HCT116 (cell line): ENCODE data around the gene METTL27. TPM values are rescaled to one million over a fixed set of nuclear protein-coding genes. Genes with fewer than 3 reads are reported as not detected.

ENCODE experiments used
- ATAC-seq: fragments of 200-7000 bp; cut with Tn5 transposase; 2 replicates; pipeline ENCODE4 v1.9.1; 2020; ENCODE audit warnings: mild to moderate bottlenecking, moderate library complexity
- BruUV-seq: library from RNA; stranded (reverse); fragments of 400-500 nt; replicated peaks from 2 replicates; lab custom pipeline; 2021; lab: Mats Ljungman, UMichigan
- CTCF ChIA-PET: fragments of 300-600 bp; sonication (Branson Sonifier 250); formaldehyde crosslinking; loops from one replicate; lab custom pipeline; 2021; ENCODE audit warnings: antibody characterized with exemption; lab: Charles Lee
- POLR2A ChIA-PET: fragments of 300-600, 350-600 bp; sonication (Branson Sonifier 250); formaldehyde crosslinking; loops from one replicate; lab custom pipeline; 2021; ENCODE audit warnings: antibody characterized with exemption; lab: Charles Lee
- RAD21 ChIA-PET, 2 experiments: fragments of 300-600 bp; sonication (Branson Sonifier 250); formaldehyde crosslinking; loops; one replicate each; lab custom pipeline; 2023; ENCODE audit warnings: low total read pairs in 2 of 2; ENCODE audit not compliant: uncharacterized antibody in 2 of 2, unreplicated experiment in 2 of 2, low non-redundant PET in 1 of 2; lab: Charles Lee
- DNase-seq: peaks from one replicate; pipeline ENCODE4 v3.0.0-alpha.2; 2010; ENCODE audit warnings: low read depth, low spot score
- H2AFZ ChIP-seq: fragments of 200-600 bp; shearing (Covaris generic), sonication (generic); 2 replicates; pipeline ENCODE4 v1.6.1; 2017; ENCODE audit warnings: low read depth, mixed run types, mixed read lengths, antibody characterized with exemption, low read length; ENCODE audit not compliant: poor library complexity, severe bottlenecking
- H3K27ac ChIP-seq: 2 replicates; pipeline ENCODE4 v1.5.1; 2012; ENCODE audit warnings: low read depth, low read length
- H3K27me3 ChIP-seq: fragments of 200-600 bp; sonication (generic); 2 replicates; pipeline ENCODE4 v1.6.1; 2016; ENCODE audit warnings: mixed run types, low read length, mixed read lengths; ENCODE audit not compliant: insufficient read depth
- H3K36me3 ChIP-seq, 2 experiments: fragments of 200-500 bp in 1 of 2; fragments of 200-600 bp in 1 of 2; sonication (Bioruptor generic) in 1 of 2; sonication (generic) in 1 of 2; 2 replicates each; pipeline versions ENCODE4 v1.5.1 to v1.6.1; 2014 to 2016; ENCODE audit warnings: low read length in 2 of 2, inconsistent platforms in 1 of 2, mixed read lengths in 1 of 2, mixed run types in 1 of 2; ENCODE audit not compliant: insufficient read depth in 2 of 2, control insufficient read depth in 1 of 2
- H3K4me1 ChIP-seq, 2 experiments: fragments of 200-600 bp in 1 of 2; sonication (generic) in 1 of 2; 2 replicates each; pipeline versions ENCODE4 v1.5.1 to v1.6.1; 2012 to 2017; ENCODE audit warnings: low read length in 2 of 2, inconsistent platforms in 1 of 2, mild to moderate bottlenecking in 1 of 2, mixed read lengths in 1 of 2, mixed run types in 1 of 2, moderate library complexity in 1 of 2; ENCODE audit not compliant: insufficient read depth in 2 of 2, control insufficient read depth in 1 of 2
- H3K4me2 ChIP-seq: fragments of 200-600 bp; sonication (generic); 2 replicates; pipeline ENCODE4 v1.6.1; 2017; ENCODE audit warnings: mixed run types, low read length, mixed read lengths
- H3K4me3 ChIP-seq, 2 experiments: fragments of 200-600 bp in 1 of 2; sonication (generic) in 1 of 2; replicated peaks in 1 of 2; 2 replicates each; pipeline ENCODE4 v1.5.1; 2011 to 2016; ENCODE audit warnings: low read length in 2 of 2, control low read depth in 1 of 2, low read depth in 1 of 2, mild to moderate bottlenecking in 1 of 2, mixed read lengths in 1 of 2, mixed run types in 1 of 2
- H3K79me2 ChIP-seq: fragments of 200-600 bp; sonication (generic); 2 replicates; pipeline ENCODE4 v1.6.1; 2017; ENCODE audit warnings: mild to moderate bottlenecking, mixed run types, low read length, moderate library complexity, mixed read lengths; ENCODE audit not compliant: insufficient read depth
- H3K9ac ChIP-seq: fragments of 200-600 bp; sonication (generic); 2 replicates; pipeline ENCODE4 v1.6.1; 2016; ENCODE audit warnings: low read length, mixed read lengths
- H3K9me2 ChIP-seq: fragments of 200-600 bp; sonication (generic), shearing (Covaris generic); 2 replicates; pipeline ENCODE4 v1.6.1; 2017; ENCODE audit warnings: mixed run types, mild to moderate bottlenecking, moderate library complexity; ENCODE audit not compliant: insufficient read depth
- H3K9me3 ChIP-seq, 2 experiments: fragments of 200-500 bp in 1 of 2; fragments of 200-600 bp in 1 of 2; sonication (Bioruptor generic) in 1 of 2; sonication (generic) in 1 of 2; 2 replicates each; pipeline ENCODE4 v1.6.1; 2014 to 2017; ENCODE audit warnings: low read length in 2 of 2, mixed read lengths in 2 of 2, inconsistent platforms in 1 of 2, low read depth in 1 of 2, mild to moderate bottlenecking in 1 of 2, mixed run types in 1 of 2, moderate library complexity in 1 of 2; ENCODE audit not compliant: control insufficient read depth in 1 of 2, insufficient read depth in 1 of 2
- H4K20me1 ChIP-seq: fragments of 200-600 bp; sonication (generic), shearing (Covaris generic); 2 replicates; pipeline ENCODE4 v1.6.1; 2017; ENCODE audit warnings: mixed run types, mild to moderate bottlenecking, moderate library complexity; ENCODE audit not compliant: insufficient read depth
- CBX3 ChIP-seq: IDR thresholded peaks from 2 replicates; pipeline ENCODE4 v1.6.1; 2012; ENCODE audit warnings: low read depth
- CEBPB ChIP-seq: IDR thresholded peaks from 2 replicates; pipeline ENCODE4 v1.6.1; 2012; ENCODE audit warnings: low read depth
- ELF1 ChIP-seq: IDR thresholded peaks from 2 replicates; pipeline ENCODE4 v1.6.1; 2012; ENCODE audit warnings: low read depth, borderline replicate concordance
- EZH2 ChIP-seq: fragments of 200-600 bp; sonication (generic); IDR thresholded peaks from 2 replicates; pipeline ENCODE4 v1.6.1; 2017; ENCODE audit warnings: antibody characterized with exemption, mixed run types
- EZH2phosphoT487 ChIP-seq: fragments of 200-600 bp; IDR thresholded peaks from 2 replicates; pipeline ENCODE4 v1.6.1; 2018; ENCODE audit warnings: antibody characterized with exemption, borderline replicate concordance
- JUND ChIP-seq: IDR thresholded peaks from 2 replicates; pipeline ENCODE4 v1.6.1; 2012
- SIN3A ChIP-seq: IDR thresholded peaks from 2 replicates; pipeline ENCODE4 v1.6.1; 2012; ENCODE audit warnings: low read depth
- SRF ChIP-seq: IDR thresholded peaks from 2 replicates; pipeline ENCODE4 v1.6.1; 2012; ENCODE audit warnings: low read depth
- TCF7L2 ChIP-seq: IDR thresholded peaks from 2 replicates; pipeline ENCODE4 v1.7.0; 2011; ENCODE audit warnings: borderline replicate concordance, inconsistent platforms; ENCODE audit not compliant: insufficient read depth, insufficient read length; ENCODE audit errors: extremely low read depth
- ZFX ChIP-seq: fragments of 450-650 bp; IDR thresholded peaks from 2 replicates; pipeline ENCODE4 v1.6.1; 2017
- ZNF274 ChIP-seq: fragments of 200-500 bp; sonication (Bioruptor generic); IDR thresholded peaks from 2 replicates; pipeline ENCODE4 v1.6.1; 2014; ENCODE audit warnings: mild to moderate bottlenecking, low read depth, low read length, inconsistent platforms
- intact Hi-C: fragments of 100-400 bp; cut with micrococcal nuclease; formaldehyde crosslinking; loops from 2 replicates; pipeline ENCODE4 v1.10.0; 2022
- total RNA-seq: library from RNA; stranded (reverse); gene quantifications from one replicate; pipeline ENCODE4 v1.2.1, GENCODE V29; 2021; ENCODE audit not compliant: unreplicated experiment
- TF ChIP-seq, protein P1 (sequence below): IDR thresholded peaks from 2 replicates; pipeline ENCODE4 v1.6.1; 2012
- TF ChIP-seq, protein P2 (sequence below): IDR thresholded peaks from 2 replicates; pipeline ENCODE4 v1.6.1; 2012; ENCODE audit warnings: low read depth
- TF ChIP-seq, protein P3 (sequence below), 3 experiments: fragments of 200-600 bp in 1 of 3; sonication (generic) in 1 of 3; IDR thresholded peaks in 2 of 3; conservative IDR thresholded peaks in 1 of 3; 2 replicates each; pipeline ENCODE4 v1.5.1; 2012 to 2017; ENCODE audit warnings: low read depth in 2 of 3, low read length in 2 of 3, antibody characterized with exemption in 1 of 3, borderline replicate concordance in 1 of 3, control low read depth in 1 of 3, mild to moderate bottlenecking in 1 of 3, mixed read lengths in 1 of 3, mixed run types in 1 of 3, moderate library complexity in 1 of 3; ENCODE audit not compliant: insufficient read depth in 1 of 3

The METTL27 gene
- total RNA-seq, 1 experiment from 2014 or later: 30.4 TPM

DNA sequence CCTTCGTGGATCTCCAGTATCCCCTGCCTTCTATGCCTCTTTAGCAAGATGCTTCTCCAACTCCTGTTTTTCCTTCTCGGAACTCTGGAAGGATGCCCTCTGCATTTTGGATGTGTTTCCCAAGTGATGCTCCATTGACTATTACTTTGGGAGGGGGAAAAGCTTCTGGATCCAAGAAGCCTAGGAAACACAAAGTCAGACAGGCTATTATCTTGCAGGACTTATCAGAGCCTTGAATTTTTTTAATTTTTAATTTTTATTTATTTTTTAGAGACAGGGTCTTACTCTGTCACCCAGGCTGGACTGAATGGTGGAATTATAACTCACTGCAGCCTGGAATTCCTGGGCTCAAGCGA, 39.7 kb upstream of the METTL27 start:
- no peaks in the 10 kb centered on the region for H3K36me3 ChIP-seq
- H3K9me3 ChIP-seq: no peaks in the 10 kb centered on the region
- no peaks in the 10 kb centered on the region for H3K9me2 ChIP-seq
- BruUV-seq: no TSS peak
- H4K20me1 ChIP-seq: no peaks in the 10 kb centered on the region
- no peaks in the 10 kb centered on the region for H3K79me2 ChIP-seq
- RAD21 ChIA-PET: no interaction called here
- no peak overlapping the region for H3K4me3 ChIP-seq
- ATAC-seq (no peak), DNase-seq (no peak)
- no peaks in the 10 kb centered on the region for H3K4me1 ChIP-seq
- TF ChIP-seq EZH2 (no peak), EZH2phosphoT487 (no peak)
- TF ChIP-seq, protein P1, sequence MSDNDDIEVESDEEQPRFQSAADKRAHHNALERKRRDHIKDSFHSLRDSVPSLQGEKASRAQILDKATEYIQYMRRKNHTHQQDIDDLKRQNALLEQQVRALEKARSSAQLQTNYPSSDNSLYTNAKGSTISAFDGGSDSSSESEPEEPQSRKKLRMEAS: no peak
- no peak overlapping the region for H2AFZ ChIP-seq
- POLR2A ChIA-PET: no interaction called here
- H3K9ac ChIP-seq: no peak overlapping the region
- H3K27ac ChIP-seq: no peak overlapping the region
- intact Hi-C loops: no loop called here
- H3K27me3 ChIP-seq: peaks cover 12% of the 10 kb centered on the region; the same call in 1 of the 2 replicates
- no peak overlapping the region for H3K4me2 ChIP-seq
- CTCF ChIA-PET: interaction anchor here (1.3 to 1.5 kb wide), 2 partner anchors 9 to 145 kb away, joined by 3 read pairs; no protein-coding TSS in a partner anchor

DNA sequence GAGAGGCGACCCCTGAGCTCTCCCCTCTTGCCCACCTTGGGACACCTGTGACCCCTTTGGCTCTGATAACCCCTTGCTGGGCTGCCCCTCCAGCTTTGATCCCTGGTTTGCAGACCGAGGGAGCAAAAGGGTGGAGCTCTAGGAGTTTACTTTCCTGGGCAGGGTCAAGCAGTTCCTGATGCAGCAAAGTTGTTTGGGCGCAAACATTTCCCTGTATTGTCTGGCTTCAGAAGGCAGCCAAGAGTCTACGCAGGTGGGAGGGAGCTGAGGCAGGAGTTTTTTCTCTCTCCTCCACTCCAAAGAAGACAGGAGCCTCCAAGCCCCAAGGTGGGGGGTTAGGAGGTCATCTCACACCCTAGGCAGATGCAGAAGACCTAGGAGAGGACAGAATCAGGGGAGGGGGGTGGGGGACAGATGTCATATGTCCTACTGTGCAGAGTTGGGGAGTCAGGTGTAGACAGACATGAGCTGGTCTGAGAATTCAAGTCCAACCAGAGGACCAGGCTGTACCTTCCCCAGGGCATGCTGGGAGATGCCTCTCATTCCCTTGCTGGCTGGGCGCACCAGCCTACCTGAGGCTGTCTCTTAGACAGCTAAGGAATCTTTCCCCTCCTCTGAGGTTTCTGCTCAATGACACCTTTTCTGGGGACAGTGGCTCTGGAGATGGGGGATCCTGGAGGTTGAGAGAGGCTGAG, 39.2 kb upstream of the METTL27 start:
- no TSS peak for BruUV-seq
- ATAC-seq: no peak
- no peaks in the 10 kb centered on the region for H3K79me2 ChIP-seq
- DNase-seq: no peak
- POLR2A ChIA-PET: no interaction called here
- H4K20me1 ChIP-seq: no peaks in the 10 kb centered on the region
- peaks cover 12% of the 10 kb centered on the region; the same call in 1 of the 2 replicates for H3K27me3 ChIP-seq
- RAD21 ChIA-PET: interaction anchor here in 1 of 2 experiments (0.6 kb wide), 1 partner anchor 617 kb away, joined by 3 read pairs; no protein-coding TSS in a partner anchor
- no peak overlapping the region for H3K9ac ChIP-seq
- H3K9me3 ChIP-seq: no peaks in the 10 kb centered on the region
- H3K4me3 ChIP-seq: no peak overlapping the region
- H3K4me2 ChIP-seq: no peak overlapping the region
- CTCF ChIA-PET: interaction anchor here (1.3 to 1.5 kb wide), 2 partner anchors 10 to 146 kb away, joined by 3 read pairs; no protein-coding TSS in a partner anchor
- no peaks in the 10 kb centered on the region for H3K4me1 ChIP-seq
- no peak overlapping the region for H3K27ac ChIP-seq
- no peaks in the 10 kb centered on the region for H3K36me3 ChIP-seq
- H2AFZ ChIP-seq: no peak overlapping the region
- intact Hi-C loops: no loop called here
- no peaks in the 10 kb centered on the region for H3K9me2 ChIP-seq
- TF ChIP-seq, protein P1: no peak
- TF ChIP-seq ZNF274 (no peak), JUND (no peak), EZH2phosphoT487 (no peak), CBX3 (no peak), ZFX (no peak), ELF1 (no peak), CEBPB (no peak), TCF7L2 (no peak), SIN3A (no peak), SRF (no peak)
- TF ChIP-seq, protein P2, sequence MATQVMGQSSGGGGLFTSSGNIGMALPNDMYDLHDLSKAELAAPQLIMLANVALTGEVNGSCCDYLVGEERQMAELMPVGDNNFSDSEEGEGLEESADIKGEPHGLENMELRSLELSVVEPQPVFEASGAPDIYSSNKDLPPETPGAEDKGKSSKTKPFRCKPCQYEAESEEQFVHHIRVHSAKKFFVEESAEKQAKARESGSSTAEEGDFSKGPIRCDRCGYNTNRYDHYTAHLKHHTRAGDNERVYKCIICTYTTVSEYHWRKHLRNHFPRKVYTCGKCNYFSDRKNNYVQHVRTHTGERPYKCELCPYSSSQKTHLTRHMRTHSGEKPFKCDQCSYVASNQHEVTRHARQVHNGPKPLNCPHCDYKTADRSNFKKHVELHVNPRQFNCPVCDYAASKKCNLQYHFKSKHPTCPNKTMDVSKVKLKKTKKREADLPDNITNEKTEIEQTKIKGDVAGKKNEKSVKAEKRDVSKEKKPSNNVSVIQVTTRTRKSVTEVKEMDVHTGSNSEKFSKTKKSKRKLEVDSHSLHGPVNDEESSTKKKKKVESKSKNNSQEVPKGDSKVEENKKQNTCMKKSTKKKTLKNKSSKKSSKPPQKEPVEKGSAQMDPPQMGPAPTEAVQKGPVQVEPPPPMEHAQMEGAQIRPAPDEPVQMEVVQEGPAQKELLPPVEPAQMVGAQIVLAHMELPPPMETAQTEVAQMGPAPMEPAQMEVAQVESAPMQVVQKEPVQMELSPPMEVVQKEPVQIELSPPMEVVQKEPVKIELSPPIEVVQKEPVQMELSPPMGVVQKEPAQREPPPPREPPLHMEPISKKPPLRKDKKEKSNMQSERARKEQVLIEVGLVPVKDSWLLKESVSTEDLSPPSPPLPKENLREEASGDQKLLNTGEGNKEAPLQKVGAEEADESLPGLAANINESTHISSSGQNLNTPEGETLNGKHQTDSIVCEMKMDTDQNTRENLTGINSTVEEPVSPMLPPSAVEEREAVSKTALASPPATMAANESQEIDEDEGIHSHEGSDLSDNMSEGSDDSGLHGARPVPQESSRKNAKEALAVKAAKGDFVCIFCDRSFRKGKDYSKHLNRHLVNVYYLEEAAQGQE: no peak
- TF ChIP-seq, protein P3, sequence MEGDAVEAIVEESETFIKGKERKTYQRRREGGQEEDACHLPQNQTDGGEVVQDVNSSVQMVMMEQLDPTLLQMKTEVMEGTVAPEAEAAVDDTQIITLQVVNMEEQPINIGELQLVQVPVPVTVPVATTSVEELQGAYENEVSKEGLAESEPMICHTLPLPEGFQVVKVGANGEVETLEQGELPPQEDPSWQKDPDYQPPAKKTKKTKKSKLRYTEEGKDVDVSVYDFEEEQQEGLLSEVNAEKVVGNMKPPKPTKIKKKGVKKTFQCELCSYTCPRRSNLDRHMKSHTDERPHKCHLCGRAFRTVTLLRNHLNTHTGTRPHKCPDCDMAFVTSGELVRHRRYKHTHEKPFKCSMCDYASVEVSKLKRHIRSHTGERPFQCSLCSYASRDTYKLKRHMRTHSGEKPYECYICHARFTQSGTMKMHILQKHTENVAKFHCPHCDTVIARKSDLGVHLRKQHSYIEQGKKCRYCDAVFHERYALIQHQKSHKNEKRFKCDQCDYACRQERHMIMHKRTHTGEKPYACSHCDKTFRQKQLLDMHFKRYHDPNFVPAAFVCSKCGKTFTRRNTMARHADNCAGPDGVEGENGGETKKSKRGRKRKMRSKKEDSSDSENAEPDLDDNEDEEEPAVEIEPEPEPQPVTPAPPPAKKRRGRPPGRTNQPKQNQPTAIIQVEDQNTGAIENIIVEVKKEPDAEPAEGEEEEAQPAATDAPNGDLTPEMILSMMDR (IDR thresholded peaks at IDR 0.05 in 2 of 3, conservative IDR thresholded peaks at IDR 0.05 in 1 of 3; ENCODE audit: borderline replicate concordance in 1 of 3, insufficient read depth in 1 of 3, low read depth in 2 of 3, low read length in 2 of 3): no peak
